Measurements from ENCODE around the gene ASAP2. TPM values are rescaled to one million over a fixed set of nuclear protein-coding genes. Genes with fewer than 3 reads are reported as not detected.

The ASAP2 gene
- total and polyA plus RNA-seq, 2 donors (not counting 1 experiment from before 2014, with no cell fraction given), result 0.04 TPM; not detected in 1

GRCh38 chr2:9203876-9204275, 2.7 kb upstream of the ASAP2 start:
- H3K9me3 Mint-ChIP-seq (ENCODE audit: insufficient read depth), result no peaks in the 10 kb centered on the region
- H3K4me3 Mint-ChIP-seq, result no peak overlapping the region
- intact Hi-C loops (cut with micrococcal nuclease), result no loop called here
- POLR2A ChIA-PET, result no interaction called here
- H3K9me3 ChIP-seq (ENCODE audit: control extremely low read depth in 1 of 3, control insufficient read depth in 2 of 3, insufficient read depth in 1 of 3, low read length in 2 of 3), result no peaks in the 10 kb centered on the region
- WGBS (ENCODE audit: insufficient coverage), result no CpG with 5 or more reads among the region's 5 CpGs
- peaks cover 9 to 13% of the 10 kb centered on the region in 2 donors for H3K4me1 ChIP-seq (ENCODE audit: control insufficient read depth in 2 of 2, insufficient read depth in 2 of 2, low read length in 2 of 2)
- no peak overlapping the region for H3K27ac ChIP-seq (ENCODE audit: low read length in 2 of 2)
- TF ChIP-seq CTCF (IDR thresholded peaks at IDR 0.05), result no peak
- no peak for TF ChIP-seq EZH2 (IDR thresholded peaks at IDR 0.05; ENCODE audit: borderline replicate concordance, insufficient read depth, low read depth, low read length, poor library complexity, severe bottlenecking)
- no peak overlapping the region for H3K4me2 ChIP-seq (replicated peaks; ENCODE audit: low read depth, low read length, poor library complexity, severe bottlenecking)
- H4K20me1 ChIP-seq (ENCODE audit: control insufficient read depth, insufficient read depth, low read length, poor library complexity, severe bottlenecking), result no peaks in the 10 kb centered on the region
- peaks cover 9% of the 10 kb centered on the region for H3K4me1 Mint-ChIP-seq
- H2AFZ ChIP-seq (ENCODE audit: insufficient read depth, low read depth, low read length, poor library complexity, severe bottlenecking), result no peak overlapping the region
- CTCF ChIA-PET, result interaction anchor here (0.6 kb wide), 1 partner anchor 781 kb away, joined by 3 read pairs; no protein-coding TSS in a partner anchor
- no peaks in the 10 kb centered on the region for H3K36me3 ChIP-seq (replicated peaks in 1 of 2; ENCODE audit: control extremely low read depth in 1 of 2, control insufficient read depth in 1 of 2, extremely low read depth in 1 of 2, insufficient read depth in 2 of 2, low read length in 1 of 2)
- ATAC-seq (ENCODE audit: low read depth), result no peak
- H3K4me3 ChIP-seq (ENCODE audit: control extremely low read depth in 1 of 5, extremely low read depth in 1 of 5, insufficient read depth in 1 of 5, low read depth in 2 of 5, low read length in 4 of 5), result no peak overlapping the region
- peaks cover 57% of the 10 kb centered on the region for H3K27me3 Mint-ChIP-seq
- no peaks in the 10 kb centered on the region for H3K79me2 ChIP-seq (ENCODE audit: control insufficient read depth, insufficient read depth, low read length)
- no peak overlapping the region for H3K9ac ChIP-seq (ENCODE audit: low read length)
- no peak for DNase-seq
- no peak overlapping the region for H3K27ac Mint-ChIP-seq
- H3K27me3 ChIP-seq (replicated peaks in 1 of 4; ENCODE audit: control extremely low read depth in 1 of 4, control insufficient read depth in 3 of 4, insufficient read depth in 4 of 4, low read length in 3 of 4), result peaks cover 0 to 15% (median 8%) of the 10 kb centered on the region in 4 experiments

GRCh38 chr2:9204939-9205338, 1.7 kb upstream of the ASAP2 start:
- H3K9me3 ChIP-seq (ENCODE audit: control extremely low read depth in 1 of 3, control insufficient read depth in 2 of 3, insufficient read depth in 1 of 3, low read length in 2 of 3), result no peaks in the 10 kb centered on the region
- H2AFZ ChIP-seq (ENCODE audit: insufficient read depth, low read depth, low read length, poor library complexity, severe bottlenecking), result no peak overlapping the region
- H3K4me3 ChIP-seq (ENCODE audit: control extremely low read depth in 1 of 5, extremely low read depth in 1 of 5, insufficient read depth in 1 of 5, low read depth in 2 of 5, low read length in 4 of 5), result no peak overlapping the region
- Mint-ChIP-seq H3K4me1 (peaks cover 9% of the 10 kb centered on the region), H3K4me3 (peak overlapping the region; percentile 26), H3K27me3 (peaks cover 59% of the 10 kb centered on the region), H3K27ac (no peak overlapping the region), H3K9me3 (ENCODE audit: insufficient read depth) (no peaks in the 10 kb centered on the region)
- no peak for DNase-seq
- no CpG with 5 or more reads among the region's 3 CpGs for WGBS (ENCODE audit: insufficient coverage)
- POLR2A ChIA-PET, result no interaction called here
- no peak for ATAC-seq (ENCODE audit: low read depth)
- intact Hi-C loops (cut with micrococcal nuclease), result no loop called here
- peaks cover 0 to 15% (median 6%) of the 10 kb centered on the region in 4 experiments for H3K27me3 ChIP-seq (replicated peaks in 1 of 4; ENCODE audit: control extremely low read depth in 1 of 4, control insufficient read depth in 3 of 4, insufficient read depth in 4 of 4, low read length in 3 of 4)
- peaks cover 9 to 13% of the 10 kb centered on the region in 2 donors for H3K4me1 ChIP-seq (ENCODE audit: control insufficient read depth in 2 of 2, insufficient read depth in 2 of 2, low read length in 2 of 2)
- no peaks in the 10 kb centered on the region for H4K20me1 ChIP-seq (ENCODE audit: control insufficient read depth, insufficient read depth, low read length, poor library complexity, severe bottlenecking)
- TF ChIP-seq CTCF (IDR thresholded peaks at IDR 0.05) (no peak), EZH2 (IDR thresholded peaks at IDR 0.05; ENCODE audit: borderline replicate concordance, insufficient read depth, low read depth, low read length, poor library complexity, severe bottlenecking) (no peak)
- H3K27ac ChIP-seq (ENCODE audit: low read length in 2 of 2), result no peak overlapping the region
- no peak overlapping the region for H3K9ac ChIP-seq (ENCODE audit: low read length)
- no peaks in the 10 kb centered on the region for H3K79me2 ChIP-seq (ENCODE audit: control insufficient read depth, insufficient read depth, low read length)
- no peak overlapping the region for H3K4me2 ChIP-seq (replicated peaks; ENCODE audit: low read depth, low read length, poor library complexity, severe bottlenecking)
- CTCF ChIA-PET, result no interaction called here
- H3K36me3 ChIP-seq (replicated peaks in 1 of 2; ENCODE audit: control extremely low read depth in 1 of 2, control insufficient read depth in 1 of 2, extremely low read depth in 1 of 2, insufficient read depth in 2 of 2, low read length in 1 of 2), result no peaks in the 10 kb centered on the region
